IMR-90 (cell line): ENCODE measurements around the gene PRPS2. TPM values are rescaled to one million over a fixed set of nuclear protein-coding genes. Genes with fewer than 3 reads are reported as not detected.

Experiments used
- ATAC-seq: fragments of 200-7000 bp; cut with Tn5 transposase; 2 replicates; pipeline ENCODE4 v1.9.1; 2020; ENCODE audit warnings: low read depth, mild to moderate bottlenecking, moderate library complexity
- BruUV-seq: library from RNA; stranded (reverse); fragments of 400-500 nt; replicated peaks from 2 replicates; lab custom pipeline; 2021; lab: Mats Ljungman, UMichigan
- CTCF ChIA-PET: fragments of 300-600 bp; formaldehyde crosslinking; extraction: SDS; loops from one replicate; lab custom pipeline; 2021; ENCODE audit warnings: antibody characterized with exemption; lab: Yijun Ruan, JAX
- POLR2A ChIA-PET: fragments of 300-600 bp; sonication (Branson Sonifier 250); formaldehyde crosslinking; loops from one replicate; lab custom pipeline; 2022; ENCODE audit warnings: antibody characterized with exemption; ENCODE audit not compliant: unreplicated experiment; lab: Charles Lee
- DNase-seq: peaks from one replicate; pipeline ENCODE4 v3.0.0; 2013
- H2AFZ ChIP-seq: replicated peaks from 2 replicates; pipeline ENCODE3; 2013; ENCODE audit warnings: low read length, mild to moderate bottlenecking; ENCODE audit not compliant: poor library complexity
- H2AK5ac ChIP-seq: 2 replicates; pipeline ENCODE4 v1.6.1; 2013; ENCODE audit warnings: low read depth, low read length, inconsistent platforms
- H2AK9ac ChIP-seq: replicated peaks from 2 replicates; pipeline ENCODE3; 2013; ENCODE audit warnings: mild to moderate bottlenecking, low read depth, low read length, moderate library complexity; ENCODE audit not compliant: poor library complexity
- H2BK120ac ChIP-seq: 2 replicates; pipeline ENCODE4 v1.6.1; 2013; ENCODE audit warnings: low read depth, low read length, inconsistent platforms
- H2BK15ac ChIP-seq: 3 replicates; pipeline ENCODE4 v1.6.1; 2013; ENCODE audit warnings: low read depth, low read length, inconsistent platforms
- H2BK20ac ChIP-seq: 2 replicates; pipeline ENCODE4 v1.6.1; 2013; ENCODE audit warnings: low read depth, mild to moderate bottlenecking, inconsistent platforms, low read length, moderate library complexity
- H2BK5ac ChIP-seq: 2 replicates; pipeline ENCODE4 v1.6.1; 2013; ENCODE audit warnings: mild to moderate bottlenecking, low read depth, low read length, inconsistent platforms; ENCODE audit not compliant: poor library complexity, severe bottlenecking
- H3K14ac ChIP-seq: replicated peaks from 2 replicates; pipeline ENCODE4 v1.6.1; 2013; ENCODE audit warnings: low read depth, low read length, inconsistent platforms
- H3K18ac ChIP-seq: 2 replicates; pipeline ENCODE4 v1.6.1; 2013; ENCODE audit warnings: low read depth, low read length, control low read depth
- H3K23ac ChIP-seq: 2 replicates; pipeline ENCODE4 v1.6.1; 2013; ENCODE audit warnings: low read depth, low read length, inconsistent platforms
- H3K27ac ChIP-seq: 2 replicates; pipeline ENCODE4 v1.5.1; 2013; ENCODE audit warnings: mild to moderate bottlenecking, control low read depth, low read length; ENCODE audit not compliant: insufficient read depth
- H3K27me3 ChIP-seq: 2 replicates; pipeline ENCODE4 v1.6.1; 2013; ENCODE audit warnings: low read length; ENCODE audit not compliant: control insufficient read depth, insufficient read depth
- H3K36me3 ChIP-seq: 2 replicates; pipeline ENCODE4 v1.6.1; 2013; ENCODE audit warnings: low read length, mixed read lengths; ENCODE audit not compliant: control insufficient read depth, insufficient read depth
- H3K4ac ChIP-seq: 2 replicates; pipeline ENCODE4 v1.6.1; 2013; ENCODE audit warnings: low read depth, low read length, inconsistent platforms
- H3K4me1 ChIP-seq: 2 replicates; pipeline ENCODE4 v1.6.1; 2013; ENCODE audit warnings: low read length, mixed read lengths; ENCODE audit not compliant: control insufficient read depth, insufficient read depth
- H3K4me2 ChIP-seq: 2 replicates; pipeline ENCODE4 v1.6.1; 2013; ENCODE audit warnings: low read depth, mild to moderate bottlenecking, control low read depth, low read length, moderate library complexity
- H3K4me3 ChIP-seq: 2 replicates; pipeline ENCODE4 v1.5.1; 2013; ENCODE audit warnings: low read depth, mild to moderate bottlenecking, control low read depth, low read length, moderate library complexity; ENCODE audit not compliant: insufficient read depth
- H3K56ac ChIP-seq: 2 replicates; pipeline ENCODE4 v1.6.1; 2013; ENCODE audit warnings: low read length, inconsistent platforms; ENCODE audit not compliant: insufficient read depth; ENCODE audit errors: extremely low read depth
- H3K79me1 ChIP-seq, 2 experiments: 2 replicates each; pipeline ENCODE4 v1.6.1; 2013; ENCODE audit warnings: low read length in 2 of 2, inconsistent platforms in 1 of 2, low read depth in 1 of 2
- H3K9ac ChIP-seq: 2 replicates; pipeline ENCODE4 v1.6.1; 2013; ENCODE audit warnings: low read depth, low read length, control low read depth
- H3K9me1 ChIP-seq: 2 replicates; pipeline ENCODE4 v1.6.1; 2013; ENCODE audit warnings: low read length, inconsistent platforms; ENCODE audit not compliant: insufficient read depth
- H3K9me3 ChIP-seq: 2 replicates; pipeline ENCODE4 v1.6.1; 2013; ENCODE audit warnings: low read length; ENCODE audit not compliant: control insufficient read depth, insufficient read depth
- H4K20me1 ChIP-seq: 2 replicates; pipeline ENCODE4 v1.6.1; 2013; ENCODE audit warnings: low read length, inconsistent platforms; ENCODE audit not compliant: insufficient read depth
- H4K5ac ChIP-seq: 2 replicates; pipeline ENCODE4 v1.6.1; 2013; ENCODE audit warnings: mild to moderate bottlenecking, low read depth, low read length, control low read depth
- H4K8ac ChIP-seq, 2 experiments: 2 replicates each; pipeline ENCODE4 v1.6.1; 2013; ENCODE audit warnings: low read depth in 2 of 2, low read length in 2 of 2, control low read depth in 1 of 2, inconsistent platforms in 1 of 2
- H4K91ac ChIP-seq: 2 replicates; pipeline ENCODE4 v1.6.1; 2013; ENCODE audit warnings: low read depth, low read length, inconsistent platforms; ENCODE audit not compliant: insufficient read depth
- BHLHE40 ChIP-seq: fragments of 150-350 bp; IDR thresholded peaks from 2 replicates; pipeline ENCODE4 v1.6.1; 2016; ENCODE audit warnings: mild to moderate bottlenecking, low read depth, low read length
- CEBPB ChIP-seq: IDR thresholded peaks from 2 replicates; pipeline ENCODE4 v1.6.1; 2012; ENCODE audit warnings: low read depth, low read length, improper control_type of control experiment
- FOS ChIP-seq: fragments of 150-350 bp; IDR thresholded peaks from 2 replicates; pipeline ENCODE4 v1.6.1; 2016; ENCODE audit warnings: low read depth, low read length
- RAD21 ChIP-seq: IDR thresholded peaks from 2 replicates; pipeline ENCODE4 v1.6.1; 2012; ENCODE audit warnings: low read length, improper control_type of control experiment
- WGBS, 2 experiments: methylation state at CpG; one replicate each; pipeline versions ENCODE4 v1.1.5 to v1.1.7; 2013; ENCODE audit warnings: missing lambda C conversion rate in 2 of 2; ENCODE audit not compliant: insufficient read length in 1 of 2; ENCODE audit errors: extremely low coverage in 2 of 2; 5-methylcytosine and 5-hydroxymethylcytosine counted together
- dilution Hi-C: fragments of 300-500 bp; cut with HindIII; formaldehyde crosslinking; loops from one replicate; pipeline ENCODE4 v1.14.3; 2018; ENCODE audit warnings: low sequenced_read_pairs; ENCODE audit not compliant: unreplicated experiment
- in situ Hi-C: fragments of 300-500 bp; cut with MboI; formaldehyde crosslinking; loops from 3 replicates; pipeline ENCODE4 v1.14.3; 2019; ENCODE audit warnings: low sequenced_read_pairs, inconsistent platforms, mixed read lengths
- intact Hi-C: fragments of 100-400 bp; cut with micrococcal nuclease; formaldehyde crosslinking; loops from 2 replicates; pipeline ENCODE4 v1.10.0; 2022
- polyA plus RNA-seq, 3 experiments: library from polyadenylated mRNA; depleted of rRNA; stranded (reverse); fragments of >200 nt; gene quantifications; 2 replicates each; pipeline ENCODE4 v1.2.3, GENCODE V29; 2012; ENCODE audit warnings: low replicate concordance in 1 of 3
- total RNA-seq: library from RNA; depleted of rRNA; stranded (reverse); fragments of >200 nt; gene quantifications from 2 replicates; pipeline ENCODE4 v1.2.3, GENCODE V29; 2012
- TF ChIP-seq, protein P1 (sequence below): fragments of 150-350 bp; IDR thresholded peaks from 2 replicates; pipeline ENCODE4 v1.6.1; 2016; ENCODE audit warnings: low read depth, mild to moderate bottlenecking, low read length, moderate library complexity, borderline replicate concordance

The PRPS2 gene
- total and polyA plus RNA-seq, 2 of the 4 experiments (the other 2 are of a cell fraction) = 20.4 to 48.0 TPM

DNA sequence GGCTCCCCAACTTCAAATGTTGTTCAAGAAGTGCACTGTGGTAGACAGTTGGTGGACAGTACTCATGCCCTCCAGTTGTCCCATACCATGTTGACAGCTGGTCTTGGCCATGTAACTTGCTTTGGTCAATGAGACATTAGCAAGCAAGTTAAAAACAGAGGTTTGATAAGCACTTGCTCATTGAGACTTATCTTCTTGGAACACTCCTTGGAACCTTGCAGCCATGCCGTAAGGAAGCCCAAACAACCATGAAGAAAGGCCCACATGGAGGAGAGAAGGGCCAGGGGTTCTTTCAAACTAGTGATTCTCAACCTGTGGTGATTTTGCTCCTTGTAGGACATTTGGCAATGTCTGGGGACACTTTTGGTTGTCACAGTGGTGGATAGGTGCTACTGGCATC, 2.6 kb upstream of the PRPS2 start:
- Histone ChIP-seq H3K9ac (no peak overlapping the region), H3K56ac (no peak overlapping the region), H2AK9ac (no peak overlapping the region), H2AK5ac (no peak overlapping the region), H4K20me1 (no peaks in the 10 kb centered on the region), H2BK20ac (no peak overlapping the region), H4K8ac (no peak overlapping the region), H3K79me1 (peaks cover 0 to 7% of the 10 kb centered on the region in 2 experiments; a peak in 1 of 4 replicates), H3K27ac (no peak overlapping the region), H3K9me3 (peaks cover 2% of the 10 kb centered on the region; the same call in 1 of the 2 replicates), H3K4ac (no peak overlapping the region), H3K14ac (no peak overlapping the region), H3K23ac (no peak overlapping the region), H3K9me1 (no peaks in the 10 kb centered on the region), H3K36me3 (no peaks in the 10 kb centered on the region), H2BK5ac (no peak overlapping the region), H4K5ac (no peak overlapping the region), H3K18ac (no peak overlapping the region), H2AFZ (no peak overlapping the region), H2BK15ac (no peak overlapping the region), H3K4me2 (no peak overlapping the region), H3K27me3 (peaks cover 3% of the 10 kb centered on the region; the same call in 1 of the 2 replicates), H2BK120ac (no peak overlapping the region), H4K91ac (no peak overlapping the region), H3K4me3 (no peak overlapping the region), H3K4me1 (no peaks in the 10 kb centered on the region)
- no peak for TF ChIP-seq BHLHE40
- TF ChIP-seq, protein P1, sequence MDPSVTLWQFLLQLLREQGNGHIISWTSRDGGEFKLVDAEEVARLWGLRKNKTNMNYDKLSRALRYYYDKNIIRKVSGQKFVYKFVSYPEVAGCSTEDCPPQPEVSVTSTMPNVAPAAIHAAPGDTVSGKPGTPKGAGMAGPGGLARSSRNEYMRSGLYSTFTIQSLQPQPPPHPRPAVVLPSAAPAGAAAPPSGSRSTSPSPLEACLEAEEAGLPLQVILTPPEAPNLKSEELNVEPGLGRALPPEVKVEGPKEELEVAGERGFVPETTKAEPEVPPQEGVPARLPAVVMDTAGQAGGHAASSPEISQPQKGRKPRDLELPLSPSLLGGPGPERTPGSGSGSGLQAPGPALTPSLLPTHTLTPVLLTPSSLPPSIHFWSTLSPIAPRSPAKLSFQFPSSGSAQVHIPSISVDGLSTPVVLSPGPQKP = no peak
- TF ChIP-seq FOS = no peak
- no peak for TF ChIP-seq CEBPB
- TF ChIP-seq RAD21 = no peak
- dilution Hi-C loops = no loop called here
- CTCF ChIA-PET = no interaction called here
- intact Hi-C loops = no loop called here
- no TSS peak for BruUV-seq
- WGBS, 2 experiments = 71% methylated on average over 1 of the region's 1 CpG; no CpG with 5 or more reads in 1 of the 2 experiments
- in situ Hi-C loops = no loop called here
- ATAC-seq (no peak), DNase-seq (no peak)
- POLR2A ChIA-PET = no interaction called here
